DMS 273 (cell line): ENCODE results near the gene NAA38.

Experiments used
- DNase-seq: peaks from one replicate; lab custom pipeline; 2025; ENCODE audit not compliant: unreplicated experiment; lab: John Stamatoyannopoulos, UW

Gene NAA38

DNA sequence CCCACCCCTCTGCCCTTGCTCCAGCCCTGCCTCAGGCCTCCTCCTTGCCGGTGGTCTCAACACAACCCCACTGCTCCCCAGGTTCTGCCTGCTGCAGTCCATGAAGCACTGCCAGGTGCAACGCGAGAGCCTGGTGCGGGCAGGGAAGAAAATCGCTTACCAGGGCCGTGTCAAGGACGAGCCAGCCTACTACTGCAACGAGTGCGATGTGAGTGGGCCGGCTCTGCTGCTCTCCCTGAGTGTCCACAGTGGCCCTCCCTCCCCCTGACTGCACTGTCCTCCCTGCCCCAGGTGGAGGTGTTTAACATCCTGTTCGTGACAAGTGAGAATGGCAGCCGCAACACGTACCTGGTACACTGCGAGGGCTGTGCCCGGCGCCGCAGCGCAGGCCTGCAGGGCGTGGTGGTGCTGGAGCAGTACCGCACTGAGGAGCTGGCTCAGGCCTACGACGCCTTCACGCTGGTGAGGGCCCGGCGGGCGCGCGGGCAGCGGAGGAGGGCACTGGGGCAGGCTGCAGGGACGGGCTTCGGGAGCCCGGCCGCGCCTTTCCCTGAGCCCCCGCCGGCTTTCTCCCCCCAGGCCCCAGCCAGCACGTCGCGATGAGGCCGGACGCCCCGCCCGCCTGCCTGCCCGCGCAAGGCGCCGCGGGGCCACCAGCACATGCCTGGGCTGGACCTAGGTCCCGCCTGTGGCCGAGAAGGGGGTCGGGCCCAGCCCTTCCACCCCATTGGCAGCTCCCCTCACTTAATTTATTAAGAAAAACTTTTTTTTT lies 4.3 kb downstream of the NAA38 start:
- no peak for DNase-seq

DNA sequence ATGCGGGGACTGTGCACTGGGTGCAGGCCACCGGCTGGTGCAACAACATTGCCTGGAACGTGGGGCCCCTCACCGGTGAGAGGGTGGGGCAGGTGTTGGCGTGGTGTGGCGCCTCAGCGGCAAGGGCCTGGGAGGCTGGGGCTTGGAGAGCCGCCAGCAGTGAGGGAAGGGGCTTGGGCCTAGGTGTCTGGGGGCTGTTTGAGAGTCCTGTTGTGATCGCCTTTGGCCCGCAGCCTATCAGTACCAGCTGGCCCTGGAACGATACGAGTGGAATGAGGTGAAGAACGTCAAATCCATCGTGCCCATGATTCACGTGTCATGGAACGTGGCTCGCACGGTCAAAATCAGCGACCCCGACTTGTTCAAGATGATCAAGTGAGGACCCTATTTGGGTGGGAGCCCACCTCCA lies 5.1 kb downstream of the NAA38 start:
- no peak for DNase-seq

DNA sequence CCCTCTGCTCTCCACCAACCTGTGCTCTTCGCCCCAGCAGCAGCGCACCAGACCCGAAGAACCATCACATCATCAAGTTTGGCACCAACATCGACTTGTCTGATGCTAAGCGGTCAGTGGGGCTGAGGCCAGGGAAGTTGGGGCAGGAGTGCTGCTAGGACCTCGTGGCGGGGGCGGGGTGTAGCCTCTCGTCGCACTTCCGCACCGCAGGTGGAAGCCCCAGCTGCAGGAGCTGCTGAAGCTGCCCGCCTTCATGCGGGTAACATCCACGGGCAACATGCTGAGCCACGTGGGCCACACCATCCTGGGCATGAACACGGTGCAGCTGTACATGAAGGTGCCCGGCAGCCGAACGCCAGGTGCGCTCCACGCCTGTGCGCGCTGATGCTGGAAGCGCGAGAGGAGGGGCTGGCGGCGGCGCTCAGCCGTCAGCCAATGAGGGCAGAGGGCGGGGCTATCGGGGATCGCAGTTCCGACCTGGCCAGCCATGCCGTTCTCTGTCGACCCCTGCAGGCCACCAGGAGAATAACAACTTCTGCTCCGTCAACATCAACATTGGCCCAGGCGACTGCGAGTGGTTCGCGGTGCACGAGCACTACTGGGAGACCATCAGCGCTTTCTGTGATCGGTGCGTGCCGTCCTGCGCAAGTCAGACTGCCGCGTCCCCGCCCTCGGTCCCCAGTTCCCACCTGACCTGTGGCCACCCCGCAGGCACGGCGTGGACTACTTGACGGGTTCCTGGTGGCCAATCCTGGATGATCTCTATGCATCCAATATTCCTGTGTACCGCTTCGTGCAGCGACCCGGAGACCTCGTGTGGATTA lies 5.7 kb downstream of the NAA38 start:
- peak; percentile 63 for DNase-seq

DNA sequence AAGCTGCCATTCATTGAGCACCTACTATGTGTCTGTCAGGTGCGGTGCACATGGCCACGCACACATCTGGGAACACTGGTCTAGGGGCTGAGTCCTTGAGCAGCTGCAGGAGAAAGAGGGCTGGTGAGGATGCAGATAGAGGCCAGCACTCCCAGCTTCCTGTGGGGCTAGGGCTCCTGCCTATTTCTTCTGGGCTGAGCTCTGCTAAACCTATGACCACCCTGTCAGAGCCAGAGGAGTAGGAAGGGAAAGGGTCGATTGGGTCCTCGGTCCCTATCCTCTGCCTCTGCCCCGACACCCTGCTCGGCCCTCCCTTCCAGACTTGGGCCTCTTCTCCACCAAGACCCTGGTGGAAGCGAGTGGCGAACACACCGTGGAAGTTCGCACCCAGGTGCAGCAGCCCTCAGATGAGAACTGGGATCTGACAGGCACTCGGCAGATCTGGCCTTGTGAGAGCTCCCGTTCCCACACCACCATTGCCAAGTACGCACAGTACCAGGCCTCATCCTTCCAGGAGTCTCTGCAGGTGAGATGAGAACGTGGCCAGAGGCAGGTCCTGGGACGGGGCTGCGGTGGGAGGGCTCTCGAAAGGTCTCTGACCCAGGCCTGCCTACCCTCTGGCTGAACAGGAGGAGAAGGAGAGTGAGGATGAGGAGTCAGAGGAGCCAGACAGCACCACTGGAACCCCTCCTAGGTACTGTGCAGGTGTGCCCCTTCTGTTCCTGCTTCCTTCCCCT lies 6.5 kb downstream of the NAA38 start:
- DNase-seq = no peak

DNA sequence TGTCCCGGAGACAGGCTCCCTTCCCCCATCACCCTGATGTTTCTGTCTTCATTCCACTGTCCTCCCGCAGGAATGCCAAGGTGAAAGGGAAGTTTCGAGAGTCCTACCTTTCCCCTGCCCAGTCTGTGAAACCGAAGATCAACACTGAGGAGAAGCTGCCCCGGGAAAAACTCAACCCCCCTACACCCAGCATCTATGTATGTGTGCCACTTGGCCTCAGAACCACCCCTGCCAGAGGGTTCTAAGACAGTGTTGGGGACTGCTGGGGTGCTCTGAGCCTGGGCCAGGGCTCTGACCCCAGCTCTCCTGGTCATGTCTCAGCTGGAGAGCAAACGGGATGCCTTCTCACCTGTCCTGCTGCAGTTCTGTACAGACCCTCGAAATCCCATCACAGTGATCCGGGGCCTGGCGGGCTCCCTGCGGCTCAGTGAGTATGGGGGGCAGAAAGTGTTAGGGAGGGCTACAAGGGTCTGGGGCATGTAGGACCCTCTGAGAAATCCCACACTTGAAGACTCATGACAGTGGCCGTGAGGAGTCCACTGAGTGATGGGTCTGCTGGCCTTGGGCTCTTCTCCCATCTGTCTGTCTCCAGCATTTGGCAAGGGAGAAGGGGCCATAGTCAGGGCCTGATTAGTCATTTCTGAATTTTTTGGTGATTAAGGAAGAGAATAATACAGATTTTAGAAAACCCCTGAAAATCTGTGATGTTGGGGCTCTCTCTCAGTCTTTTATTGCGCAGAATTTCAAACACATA lies 7.4 kb downstream of the NAA38 start:
- DNase-seq = no peak

DNA sequence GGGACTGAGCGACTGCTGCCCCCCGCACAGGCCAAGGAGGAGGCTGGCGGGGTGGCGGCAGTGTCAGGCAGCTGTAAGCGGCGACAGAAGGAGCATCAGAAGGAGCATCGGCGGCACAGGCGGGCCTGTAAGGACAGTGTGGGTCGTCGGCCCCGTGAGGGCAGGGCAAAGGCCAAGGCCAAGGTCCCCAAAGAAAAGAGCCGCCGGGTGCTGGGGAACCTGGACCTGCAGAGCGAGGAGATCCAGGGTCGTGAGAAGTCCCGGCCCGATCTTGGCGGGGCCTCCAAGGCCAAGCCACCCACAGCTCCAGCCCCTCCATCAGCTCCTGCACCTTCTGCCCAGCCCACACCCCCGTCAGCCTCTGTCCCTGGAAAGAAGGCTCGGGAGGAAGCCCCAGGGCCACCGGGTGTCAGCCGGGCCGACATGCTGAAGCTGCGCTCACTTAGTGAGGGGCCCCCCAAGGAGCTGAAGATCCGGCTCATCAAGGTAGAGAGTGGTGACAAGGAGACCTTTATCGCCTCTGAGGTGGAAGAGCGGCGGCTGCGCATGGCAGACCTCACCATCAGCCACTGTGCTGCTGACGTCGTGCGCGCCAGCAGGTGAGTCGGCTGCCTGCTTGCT lies 8.1 kb downstream of the NAA38 start:
- DNase-seq = no peak

DNA sequence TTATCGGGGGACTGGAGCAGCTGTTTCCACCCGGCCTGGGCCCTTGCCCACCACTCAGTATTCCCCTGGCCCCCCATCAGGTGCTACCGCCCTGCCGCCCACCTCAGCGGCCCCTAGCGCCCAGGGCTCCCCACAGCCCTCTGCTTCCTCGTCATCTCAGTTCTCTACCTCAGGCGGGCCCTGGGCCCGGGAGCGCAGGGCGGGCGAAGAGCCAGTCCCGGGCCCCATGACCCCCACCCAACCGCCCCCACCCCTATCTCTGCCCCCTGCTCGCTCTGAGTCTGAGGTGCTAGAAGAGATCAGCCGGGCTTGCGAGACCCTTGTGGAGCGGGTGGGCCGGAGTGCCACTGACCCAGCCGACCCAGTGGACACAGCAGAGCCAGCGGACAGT lies 8.6 kb downstream of the NAA38 start:
- no peak for DNase-seq

DNA sequence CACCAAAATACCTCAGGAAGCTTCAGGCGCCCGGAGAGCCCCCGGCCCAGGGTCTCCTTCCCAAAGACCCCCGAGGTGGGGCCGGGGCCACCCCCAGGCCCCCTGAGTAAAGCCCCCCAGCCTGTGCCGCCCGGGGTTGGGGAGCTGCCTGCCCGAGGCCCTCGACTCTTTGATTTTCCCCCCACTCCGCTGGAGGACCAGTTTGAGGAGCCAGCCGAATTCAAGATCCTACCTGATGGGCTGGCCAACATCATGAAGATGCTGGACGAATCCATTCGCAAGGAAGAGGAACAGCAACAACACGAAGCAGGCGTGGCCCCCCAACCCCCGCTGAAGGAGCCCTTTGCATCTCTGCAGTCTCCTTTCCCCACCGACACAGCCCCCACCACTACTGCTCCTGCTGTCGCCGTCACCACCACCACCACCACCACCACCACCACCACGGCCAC lies 9.2 kb downstream of the NAA38 start:
- no peak for DNase-seq

DNA sequence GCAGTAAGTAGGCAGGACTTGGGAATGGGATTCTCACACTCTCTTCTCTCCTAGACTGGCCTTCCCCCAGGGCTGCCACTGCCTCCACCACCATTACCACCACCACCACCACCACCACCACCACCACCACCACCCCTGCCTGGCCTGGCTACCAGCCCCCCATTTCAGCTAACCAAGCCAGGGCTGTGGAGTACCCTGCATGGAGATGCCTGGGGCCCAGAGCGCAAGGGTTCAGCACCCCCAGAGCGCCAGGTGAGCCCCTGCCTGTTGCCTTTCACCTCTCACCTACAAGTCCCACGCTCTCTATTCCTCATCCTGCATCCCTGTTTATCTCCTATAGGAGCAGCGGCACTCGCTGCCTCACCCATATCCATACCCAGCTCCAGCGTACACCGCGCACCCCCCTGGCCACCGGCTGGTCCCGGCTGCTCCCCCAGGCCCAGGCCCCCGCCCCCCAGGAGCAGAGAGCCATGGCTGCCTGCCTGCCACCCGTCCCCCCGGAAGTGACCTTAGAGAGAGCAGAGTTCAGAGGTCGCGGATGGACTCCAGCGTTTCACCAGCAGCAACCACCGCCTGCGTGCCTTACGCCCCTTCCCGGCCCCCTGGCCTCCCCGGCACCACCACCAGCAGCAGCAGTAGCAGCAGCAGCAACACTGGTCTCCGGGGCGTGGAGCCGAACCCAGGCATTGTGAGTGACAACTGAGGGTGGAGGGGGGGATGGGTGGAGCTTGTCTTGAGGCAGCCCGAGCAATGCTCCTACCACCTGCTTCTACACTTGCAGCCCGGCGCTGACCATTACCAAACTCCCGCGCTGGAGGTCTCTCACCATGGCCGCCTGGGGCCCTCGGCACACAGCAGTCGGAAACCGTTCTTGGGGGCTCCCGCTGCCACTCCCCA lies 10.3 kb downstream of the NAA38 start:
- DNase-seq = no peak

DNA sequence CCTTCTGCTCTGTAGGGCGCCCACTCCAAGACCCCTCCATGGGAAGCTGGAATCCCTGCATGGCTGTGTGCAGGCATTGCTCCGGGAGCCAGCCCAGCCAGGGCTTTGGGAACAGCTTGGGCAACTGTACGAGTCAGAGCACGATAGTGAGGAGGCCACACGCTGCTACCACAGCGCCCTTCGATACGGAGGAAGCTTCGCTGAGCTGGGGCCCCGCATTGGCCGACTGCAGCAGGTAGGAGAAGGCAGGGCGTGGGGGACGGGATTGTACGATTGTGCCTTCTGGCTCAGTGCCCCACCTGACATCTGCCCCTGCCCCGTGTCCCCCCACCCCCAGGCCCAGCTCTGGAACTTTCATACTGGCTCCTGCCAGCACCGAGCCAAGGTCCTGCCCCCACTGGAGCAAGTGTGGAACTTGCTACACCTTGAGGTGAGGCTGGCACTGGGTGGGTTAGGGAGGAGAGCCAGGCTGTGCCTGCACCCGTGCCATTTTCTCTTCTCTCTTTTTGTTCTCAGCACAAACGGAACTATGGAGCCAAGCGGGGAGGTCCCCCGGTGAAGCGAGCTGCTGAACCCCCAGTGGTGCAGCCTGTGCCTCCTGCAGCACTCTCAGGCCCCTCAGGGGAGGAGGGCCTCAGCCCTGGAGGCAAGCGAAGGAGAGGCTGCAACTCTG lies 11.2 kb downstream of the NAA38 start:
- DNase-seq = no peak

DNA sequence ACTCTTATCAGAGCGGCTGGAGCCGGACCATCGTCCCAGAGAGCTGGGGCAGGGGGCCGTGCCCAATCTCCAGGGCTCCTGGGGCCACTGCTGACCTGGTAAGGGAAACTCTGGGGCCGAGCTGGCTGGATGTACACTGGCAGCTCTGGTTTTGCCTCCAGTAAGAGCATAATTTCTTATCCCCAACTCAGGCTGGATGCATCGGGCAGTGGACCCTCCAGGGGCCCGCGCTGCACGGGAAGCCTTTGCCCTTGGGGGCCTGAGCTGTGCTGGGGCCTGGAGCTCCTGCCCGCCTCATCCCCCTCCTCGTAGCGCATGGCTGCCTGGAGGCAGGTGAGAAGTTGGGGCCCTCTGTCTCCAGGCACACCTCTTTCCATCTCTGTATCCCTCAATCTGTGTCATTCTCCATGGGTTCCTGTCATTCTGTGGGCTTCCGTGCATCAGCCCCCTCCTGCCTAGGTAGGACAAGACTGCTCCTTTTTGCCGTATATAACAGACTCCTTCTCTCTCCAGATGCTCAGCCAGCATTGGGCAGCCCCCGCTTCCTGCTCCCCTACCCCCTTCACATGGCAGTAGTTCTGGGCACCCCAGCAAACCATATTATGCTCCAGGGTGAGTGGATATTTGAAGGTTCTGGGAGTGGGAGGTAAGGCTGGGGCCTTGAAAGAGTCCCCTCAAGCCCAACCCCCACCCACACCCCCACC lies 11.8 kb downstream of the NAA38 start:
- DNase-seq = no peak

DNA sequence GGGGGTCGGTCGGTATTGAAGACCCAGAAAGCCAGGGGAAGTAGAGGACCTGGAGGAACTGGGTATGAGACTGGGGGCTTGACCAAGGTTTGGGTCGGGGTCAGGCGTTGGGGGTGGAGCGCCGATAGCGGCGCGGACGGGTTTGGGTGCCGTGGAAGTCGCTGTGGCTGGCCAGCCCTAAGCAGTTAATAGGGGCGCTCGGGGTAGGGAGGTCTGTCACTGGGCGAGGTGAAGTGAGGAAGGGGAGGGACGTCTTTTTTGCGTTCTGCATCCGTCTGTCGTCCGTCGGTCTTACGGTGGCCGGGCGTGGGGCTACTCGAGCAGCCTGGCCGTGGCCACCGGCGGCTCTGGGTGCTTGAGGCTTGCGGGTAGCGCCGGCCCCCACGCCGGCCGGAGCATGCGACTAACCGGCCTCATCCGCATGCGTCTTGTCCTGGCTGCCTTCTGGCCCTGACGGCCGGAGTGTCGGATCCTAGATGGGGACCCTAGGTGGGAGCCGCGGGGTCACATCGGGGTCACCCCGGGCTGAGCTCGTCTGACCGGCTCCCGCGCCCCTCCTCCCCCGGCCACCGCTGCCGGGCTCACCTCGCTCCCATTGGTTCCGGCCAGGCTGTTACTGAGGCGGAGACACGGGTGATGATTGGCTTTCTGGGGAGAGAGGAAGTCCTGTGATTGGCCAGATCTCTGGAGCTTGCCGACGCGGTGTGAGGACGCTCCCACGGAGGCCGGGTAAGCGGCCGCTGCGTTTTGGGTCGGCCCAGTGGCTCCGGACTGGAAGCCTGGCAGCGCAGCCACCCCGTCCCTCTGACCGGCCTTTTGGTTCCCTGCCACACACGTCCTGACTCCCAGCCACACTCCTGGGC lies 12.8 kb downstream of the NAA38 start:
- peak; percentile 94 for DNase-seq

DNA sequence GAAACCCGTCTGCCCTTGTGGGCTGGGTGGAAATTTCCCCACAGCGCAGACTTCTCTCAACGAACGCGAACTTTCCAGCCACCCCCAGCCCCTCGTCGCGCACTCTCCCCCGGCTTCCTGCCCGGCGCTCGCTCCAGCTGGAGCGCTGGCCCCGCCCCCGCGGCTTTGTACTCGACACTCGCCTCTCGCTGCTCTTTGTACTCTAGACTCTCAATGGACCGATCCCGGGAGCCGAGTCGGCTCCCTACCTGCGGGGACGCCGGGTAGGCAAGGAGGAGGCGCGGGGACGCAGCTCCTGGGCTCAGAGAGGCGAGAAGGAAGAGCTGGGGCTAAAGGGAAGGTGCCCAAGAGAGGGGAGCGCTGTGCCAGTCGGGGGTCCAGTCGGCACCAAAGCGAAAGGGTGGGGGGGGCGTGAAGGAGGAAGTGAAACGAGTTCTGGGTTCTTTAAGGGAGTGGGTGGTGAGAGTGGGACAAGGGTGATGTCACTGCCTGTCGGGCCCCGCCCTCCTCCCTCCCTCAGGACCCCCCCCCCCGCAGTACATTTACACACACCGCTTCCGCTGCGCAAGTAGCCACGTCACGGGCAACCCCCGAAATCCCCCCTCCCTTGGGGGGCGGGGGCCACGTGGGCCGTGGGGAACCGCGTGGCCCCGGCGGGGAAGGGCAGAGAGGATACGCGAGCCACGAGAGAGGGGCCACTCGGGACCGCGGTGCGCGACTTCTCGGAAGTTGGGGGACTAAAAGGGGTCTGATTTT lies 13.6 kb downstream of the NAA38 start:
- peak; percentile 91 for DNase-seq

DNA sequence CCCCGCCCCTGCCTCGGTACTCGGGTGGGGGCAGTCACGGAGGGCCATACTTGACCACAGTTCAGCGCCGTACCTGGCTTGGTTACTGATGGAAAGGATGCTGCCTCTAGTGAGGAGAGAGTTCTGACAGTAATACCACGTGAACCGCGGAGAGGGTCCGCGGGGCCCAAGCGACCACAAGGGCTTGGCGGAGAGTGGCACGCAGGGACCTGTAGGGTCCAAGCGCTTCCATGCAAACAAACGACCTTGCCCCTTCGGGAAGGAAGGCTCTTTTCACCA lies 14.2 kb downstream of the NAA38 start:
- no peak for DNase-seq

DNA sequence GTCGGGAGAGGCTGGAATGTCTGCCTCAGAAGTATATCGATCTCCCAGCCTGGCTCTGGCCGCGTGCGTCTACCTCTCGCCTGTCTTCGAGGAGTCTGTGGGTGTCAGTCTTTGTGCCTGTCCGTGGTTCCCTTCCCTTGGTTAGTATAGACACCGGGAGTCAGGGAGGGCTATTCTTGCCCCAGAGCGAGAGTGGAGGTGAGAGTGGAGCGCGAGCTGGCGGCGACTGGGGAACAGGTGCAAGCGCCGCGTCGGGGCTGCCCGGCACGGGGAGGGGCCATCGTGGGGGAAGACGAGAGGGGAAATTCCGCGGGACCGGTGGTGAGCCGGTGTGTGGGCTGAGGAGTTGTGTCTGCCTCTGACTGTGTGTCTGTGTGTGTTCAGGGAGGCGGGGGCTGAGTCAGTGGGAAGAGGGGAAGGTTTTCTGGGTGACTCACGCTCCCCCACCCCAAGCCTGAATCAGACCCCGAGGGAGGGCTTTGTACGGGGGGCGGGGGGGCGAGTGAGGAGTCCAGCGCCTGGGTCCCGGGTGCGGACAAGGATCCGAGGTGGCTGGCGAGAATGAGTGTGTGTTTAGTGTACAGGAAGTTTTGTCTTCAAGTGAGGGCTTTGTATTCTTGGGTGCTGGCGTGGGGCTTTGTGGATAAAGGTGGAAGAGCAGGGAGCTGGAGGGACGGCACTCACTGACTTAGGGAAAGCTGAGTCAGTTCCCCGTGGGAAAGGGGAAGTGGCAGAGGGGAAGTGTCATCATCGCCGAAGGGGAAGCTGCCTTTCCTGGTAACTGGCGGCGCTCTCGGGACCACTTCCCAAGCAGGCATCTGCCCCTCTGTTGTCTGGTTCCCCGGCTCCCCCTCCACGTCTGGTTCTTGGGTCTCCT lies 14.7 kb downstream of the NAA38 start:
- peak; percentile 77 for DNase-seq

DNA sequence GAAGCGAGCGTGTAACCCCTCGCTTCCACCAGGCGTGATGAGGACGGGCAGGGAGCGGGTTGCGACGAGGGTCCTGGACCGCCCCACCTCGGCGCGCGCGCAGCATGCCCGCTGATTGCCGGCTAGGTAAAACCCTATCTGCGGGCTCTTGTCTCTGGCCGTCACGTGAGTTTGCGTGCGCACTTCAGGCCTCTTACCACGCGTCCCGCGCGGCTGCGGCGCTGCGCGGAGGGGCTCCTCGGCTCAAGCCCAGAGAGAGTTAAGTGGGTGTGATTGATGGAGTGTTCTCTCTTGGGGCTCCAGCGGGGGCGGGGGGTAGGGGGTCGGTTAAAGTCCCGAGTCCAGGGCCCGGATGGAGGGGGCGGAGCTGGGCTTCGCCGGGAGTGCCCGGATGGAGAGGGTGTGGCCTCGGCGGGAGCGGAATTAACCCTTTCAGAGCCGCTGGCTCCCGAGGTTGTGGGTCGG lies 15.4 kb downstream of the NAA38 start:
- DNase-seq = peak; percentile 93
